Measurements from ENCODE around the gene TTLL9. TPM values are rescaled to one million over a fixed set of nuclear protein-coding genes. Genes with fewer than 3 reads are reported as not detected.
A peak's percentile ranks its signal among the peaks of the same experiment; 100 is the strongest.

The TTLL9 gene
- total and polyA plus RNA-seq, 2 of the 13 experiments (the other 11 are each of a cell fraction or from before 2014, with no cell fraction given): not detected

DNA sequence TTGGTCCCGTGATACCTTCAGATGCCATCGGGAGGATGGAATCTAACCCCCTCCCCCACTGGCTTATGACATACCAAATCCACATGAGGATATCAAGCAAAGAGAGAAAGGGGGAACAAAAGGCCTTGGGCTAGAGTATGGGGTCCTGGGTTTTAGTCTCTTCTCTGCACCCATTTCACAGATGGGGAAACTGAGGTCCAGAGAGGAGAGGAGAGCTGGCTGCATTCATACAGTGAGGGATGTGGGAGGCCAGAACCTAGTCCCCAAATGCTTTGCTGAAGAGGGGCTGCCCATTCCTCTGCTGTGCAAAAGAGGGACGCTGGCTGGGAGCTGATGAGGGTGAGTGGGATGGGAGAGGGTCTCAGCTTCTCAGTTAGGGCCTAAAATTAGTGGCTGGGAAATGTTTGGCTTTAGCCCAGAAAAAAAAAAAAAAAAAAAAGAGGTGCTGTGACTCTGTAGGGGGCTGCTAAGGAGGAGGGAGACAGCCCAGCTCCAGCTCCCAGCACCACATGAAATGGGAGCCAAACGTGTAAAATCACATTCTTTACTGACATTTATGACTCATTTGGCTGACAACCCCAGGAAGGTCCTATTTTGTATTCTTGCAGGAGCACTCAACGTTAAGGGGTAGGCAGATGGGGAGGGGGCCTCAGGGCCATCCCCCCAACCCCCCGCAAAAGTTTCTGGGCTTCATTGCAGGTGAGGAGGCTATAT, 109.4 kb downstream of the TTLL9 start:
- no peak for FAIRE-seq
- Histone ChIP-seq H3K27me3 (ENCODE audit: control insufficient read depth in 1 of 2, insufficient read depth in 2 of 2, low read length in 2 of 2) (peaks cover 2 to 18% of the 10 kb centered on the region in 2 experiments; a peak in 4 of 5 replicates), H3K79me2 (ENCODE audit: insufficient read depth, low read length) (no peaks in the 10 kb centered on the region), H3K4me1 (ENCODE audit: insufficient read depth, low read length) (no peaks in the 10 kb centered on the region), H3K27ac (ENCODE audit: extremely low read length, insufficient read depth, low read length) (no peak overlapping the region), H3K36me3 (replicated peaks in 1 of 2; ENCODE audit: control insufficient read depth in 1 of 2, insufficient read depth in 2 of 2, low read length in 2 of 2) (no peaks in the 10 kb centered on the region), H3K9me3 (ENCODE audit: low read length) (no peaks in the 10 kb centered on the region), H3K4me2 (ENCODE audit: low read depth, low read length) (no peak overlapping the region), H3K4me3 (replicated peaks in 1 of 3; ENCODE audit: insufficient read depth in 1 of 3, low read depth in 2 of 3, low read length in 3 of 3) (no peak overlapping the region), H4K20me1 (ENCODE audit: insufficient read depth, low read length) (no peaks in the 10 kb centered on the region), H3K9ac (ENCODE audit: insufficient read depth, low read depth, low read length) (no peak overlapping the region), H2AFZ (ENCODE audit: low read length) (no peak overlapping the region)
- no peak for TF ChIP-seq ZBTB42 (CRISPR knock-in tag; IDR thresholded peaks at IDR 0.05)
- peak; percentile 90 for TF ChIP-seq ZNF629 (CRISPR knock-in tag; conservative IDR thresholded peaks at IDR 0.05)
- no peak for ATAC-seq
- DNase-seq (ENCODE audit: low spot score): no peak
- intact Hi-C loops (cut with micrococcal nuclease; ENCODE audit: unreplicated experiment): no loop called here
- CTCF ChIA-PET (ENCODE audit: low intra/inter-chr PET ratio, low total read pairs): no interaction called here
- POLR2A ChIA-PET: no interaction called here
- BruUV-seq (replicated peaks): no TSS peak
- 8% methylated on average over 6 of the region's 6 CpGs for WGBS (ENCODE audit: low lambda C conversion rate)
- in situ Hi-C loops (cut with HindIII; ENCODE audit: extremely low pct_ligation_motif_present, low pct_unique_long_range_greater_than_20kb): no loop called here

DNA sequence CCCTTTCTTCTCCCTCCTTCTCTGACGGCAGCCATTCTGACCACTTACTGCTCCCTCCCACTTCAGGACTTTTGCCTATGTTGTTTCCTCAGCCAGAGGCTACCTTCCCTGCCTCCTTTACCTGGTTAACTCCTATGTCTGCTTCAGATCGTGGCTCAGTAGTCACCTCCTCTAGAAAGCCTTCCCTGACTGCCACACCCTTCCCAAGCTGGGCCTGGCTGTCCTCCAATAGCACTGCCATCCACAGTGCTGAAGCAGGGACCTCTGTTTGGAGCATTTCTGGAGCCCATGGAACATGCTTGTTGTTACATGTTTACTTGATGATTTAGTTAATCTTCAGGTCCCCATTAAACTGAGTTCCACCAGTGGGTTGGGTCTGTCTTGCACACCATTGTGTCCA, 111.3 kb downstream of the TTLL9 start:
- ATAC-seq: no peak
- Histone ChIP-seq H3K27ac (ENCODE audit: extremely low read length, insufficient read depth, low read length) (no peak overlapping the region), H2AFZ (ENCODE audit: low read length) (no peak overlapping the region), H3K27me3 (ENCODE audit: control insufficient read depth in 1 of 2, insufficient read depth in 2 of 2, low read length in 2 of 2) (peaks cover 0 to 13% of the 10 kb centered on the region in 2 experiments; a peak in 3 of 5 replicates), H3K4me3 (replicated peaks in 1 of 3; ENCODE audit: insufficient read depth in 1 of 3, low read depth in 2 of 3, low read length in 3 of 3) (no peak overlapping the region), H3K36me3 (replicated peaks in 1 of 2; ENCODE audit: control insufficient read depth in 1 of 2, insufficient read depth in 2 of 2, low read length in 2 of 2) (no peaks in the 10 kb centered on the region), H4K20me1 (ENCODE audit: insufficient read depth, low read length) (no peaks in the 10 kb centered on the region), H3K9me3 (ENCODE audit: low read length) (no peaks in the 10 kb centered on the region), H3K9ac (ENCODE audit: insufficient read depth, low read depth, low read length) (no peak overlapping the region), H3K79me2 (ENCODE audit: insufficient read depth, low read length) (no peaks in the 10 kb centered on the region), H3K4me2 (ENCODE audit: low read depth, low read length) (no peak overlapping the region), H3K4me1 (ENCODE audit: insufficient read depth, low read length) (no peaks in the 10 kb centered on the region)
- DNase-seq (ENCODE audit: low spot score): no peak
- ChIA-PET CTCF (ENCODE audit: low intra/inter-chr PET ratio, low total read pairs) (no interaction called here), POLR2A (no interaction called here)
- intact Hi-C loops (cut with micrococcal nuclease; ENCODE audit: unreplicated experiment) (no loop called here), in situ Hi-C loops (cut with HindIII; ENCODE audit: extremely low pct_ligation_motif_present, low pct_unique_long_range_greater_than_20kb) (no loop called here)
- TF ChIP-seq ZFP36 (IDR thresholded peaks at IDR 0.05; ENCODE audit: borderline replicate concordance, low read depth, low read length, partially characterized antibody): peak; percentile 59
- TF ChIP-seq, protein P1, sequence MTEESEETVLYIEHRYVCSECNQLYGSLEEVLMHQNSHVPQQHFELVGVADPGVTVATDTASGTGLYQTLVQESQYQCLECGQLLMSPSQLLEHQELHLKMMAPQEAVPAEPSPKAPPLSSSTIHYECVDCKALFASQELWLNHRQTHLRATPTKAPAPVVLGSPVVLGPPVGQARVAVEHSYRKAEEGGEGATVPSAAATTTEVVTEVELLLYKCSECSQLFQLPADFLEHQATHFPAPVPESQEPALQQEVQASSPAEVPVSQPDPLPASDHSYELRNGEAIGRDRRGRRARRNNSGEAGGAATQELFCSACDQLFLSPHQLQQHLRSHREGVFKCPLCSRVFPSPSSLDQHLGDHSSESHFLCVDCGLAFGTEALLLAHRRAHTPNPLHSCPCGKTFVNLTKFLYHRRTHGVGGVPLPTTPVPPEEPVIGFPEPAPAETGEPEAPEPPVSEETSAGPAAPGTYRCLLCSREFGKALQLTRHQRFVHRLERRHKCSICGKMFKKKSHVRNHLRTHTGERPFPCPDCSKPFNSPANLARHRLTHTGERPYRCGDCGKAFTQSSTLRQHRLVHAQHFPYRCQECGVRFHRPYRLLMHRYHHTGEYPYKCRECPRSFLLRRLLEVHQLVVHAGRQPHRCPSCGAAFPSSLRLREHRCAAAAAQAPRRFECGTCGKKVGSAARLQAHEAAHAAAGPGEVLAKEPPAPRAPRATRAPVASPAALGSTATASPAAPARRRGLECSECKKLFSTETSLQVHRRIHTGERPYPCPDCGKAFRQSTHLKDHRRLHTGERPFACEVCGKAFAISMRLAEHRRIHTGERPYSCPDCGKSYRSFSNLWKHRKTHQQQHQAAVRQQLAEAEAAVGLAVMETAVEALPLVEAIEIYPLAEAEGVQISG (CRISPR knock-in tag; IDR thresholded peaks at IDR 0.05): no peak
- no peak for TF ChIP-seq SRSF4 (IDR thresholded peaks at IDR 0.05; ENCODE audit: low read depth, low read length, poor library complexity, severe bottlenecking)
- TF ChIP-seq PHF5A (CRISPR knock-in tag; IDR thresholded peaks at IDR 0.05; ENCODE audit: low read depth, unreplicated experiment): no peak
- no peak for TF ChIP-seq POLR2AphosphoS2 (IDR thresholded peaks at IDR 0.05; ENCODE audit: low read depth, low read length)
- TF ChIP-seq ZNF788 (CRISPR knock-in tag; IDR thresholded peaks at IDR 0.05; ENCODE audit: borderline replicate concordance): no peak
- no peak for TF ChIP-seq HIVEP1 (CRISPR knock-in tag; IDR thresholded peaks at IDR 0.05)
- BruUV-seq (replicated peaks): no TSS peak
- FAIRE-seq: no peak
- WGBS (ENCODE audit: low lambda C conversion rate): 0% methylated on average over 2 of the region's 2 CpGs

All from HepG2 (cell line).